Brain microvascular endothelial cell (primary cell): ENCODE results near the gene ZNF362.

Source experiments
- DNase-seq: peaks from one replicate; pipeline ENCODE4 v3.0.0-alpha.2; 2020
- H3K27ac ChIP-seq: fragments of 250-450 bp; sonication (Bioruptor Pico); 2 replicates; pipeline ENCODE4 v1.5.1; 2020; ENCODE audit warnings: mild to moderate bottlenecking, moderate library complexity
- H3K27me3 ChIP-seq: fragments of 250-450 bp; sonication (Bioruptor Pico); replicated peaks from 2 replicates; pipeline ENCODE4 v1.5.1; 2020; ENCODE audit warnings: mild to moderate bottlenecking
- H3K36me3 ChIP-seq: fragments of 250-450 bp; sonication (Bioruptor Pico); replicated peaks from 2 replicates; pipeline ENCODE4 v1.5.1; 2020; ENCODE audit warnings: mild to moderate bottlenecking
- H3K4me3 ChIP-seq: 2 replicates; pipeline ENCODE4 v1.5.1; 2011; ENCODE audit warnings: low read depth, mild to moderate bottlenecking, control low read depth, low read length, moderate library complexity
- in situ Hi-C: cut with HindIII; loops from 2 replicates; pipeline ENCODE4 v1.10.0; 2017; ENCODE audit warnings: low sequenced_read_pairs, low pct_ligation_motif_present
- TF ChIP-seq, protein P1 (sequence below): IDR thresholded peaks from 2 replicates; pipeline ENCODE4 v1.5.1; 2011; ENCODE audit warnings: low read depth, mild to moderate bottlenecking, moderate library complexity, low read length, control low read depth, inconsistent platforms; ENCODE audit errors: missing control alignments

ZNF362 gene

DNA sequence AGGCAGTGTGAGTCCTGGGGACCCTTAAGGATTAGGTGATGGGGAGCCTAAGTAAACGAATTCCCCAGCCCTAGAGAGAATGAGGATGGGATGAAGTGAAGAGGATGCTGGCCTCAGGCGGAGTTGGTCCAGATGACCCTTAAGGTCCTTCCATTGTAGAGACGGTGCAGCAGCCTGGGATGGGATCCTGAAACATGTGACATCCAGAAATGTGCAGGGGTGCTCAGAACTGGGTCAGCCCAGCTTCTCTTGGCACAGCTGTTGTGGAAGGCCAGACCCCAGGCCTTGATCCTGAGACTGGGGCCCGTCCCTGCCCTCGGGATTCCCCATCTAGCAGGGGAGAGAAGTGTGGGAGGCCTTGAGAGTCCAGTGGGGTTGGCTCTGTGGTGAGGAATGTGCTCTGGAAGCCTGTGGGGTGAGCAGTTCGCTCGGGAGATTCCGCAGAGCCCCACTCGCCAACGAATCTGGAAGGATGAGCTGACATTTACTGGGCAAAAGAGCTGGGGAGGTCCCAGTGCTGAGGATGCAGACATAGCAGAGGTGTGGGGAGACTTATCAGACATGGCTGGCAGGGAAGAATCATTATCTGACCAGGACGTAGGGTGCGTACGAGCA is 36.5 kb downstream of the ZNF362 start:
- Histone ChIP-seq H3K36me3 (peaks cover 15% of the 10 kb centered on the region), H3K4me3 (no peak overlapping the region), H3K27ac (no peak overlapping the region), H3K27me3 (no peaks in the 10 kb centered on the region)
- DNase-seq: no peak
- TF ChIP-seq, protein P1, sequence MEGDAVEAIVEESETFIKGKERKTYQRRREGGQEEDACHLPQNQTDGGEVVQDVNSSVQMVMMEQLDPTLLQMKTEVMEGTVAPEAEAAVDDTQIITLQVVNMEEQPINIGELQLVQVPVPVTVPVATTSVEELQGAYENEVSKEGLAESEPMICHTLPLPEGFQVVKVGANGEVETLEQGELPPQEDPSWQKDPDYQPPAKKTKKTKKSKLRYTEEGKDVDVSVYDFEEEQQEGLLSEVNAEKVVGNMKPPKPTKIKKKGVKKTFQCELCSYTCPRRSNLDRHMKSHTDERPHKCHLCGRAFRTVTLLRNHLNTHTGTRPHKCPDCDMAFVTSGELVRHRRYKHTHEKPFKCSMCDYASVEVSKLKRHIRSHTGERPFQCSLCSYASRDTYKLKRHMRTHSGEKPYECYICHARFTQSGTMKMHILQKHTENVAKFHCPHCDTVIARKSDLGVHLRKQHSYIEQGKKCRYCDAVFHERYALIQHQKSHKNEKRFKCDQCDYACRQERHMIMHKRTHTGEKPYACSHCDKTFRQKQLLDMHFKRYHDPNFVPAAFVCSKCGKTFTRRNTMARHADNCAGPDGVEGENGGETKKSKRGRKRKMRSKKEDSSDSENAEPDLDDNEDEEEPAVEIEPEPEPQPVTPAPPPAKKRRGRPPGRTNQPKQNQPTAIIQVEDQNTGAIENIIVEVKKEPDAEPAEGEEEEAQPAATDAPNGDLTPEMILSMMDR: no peak
- in situ Hi-C loops: no loop called here

DNA sequence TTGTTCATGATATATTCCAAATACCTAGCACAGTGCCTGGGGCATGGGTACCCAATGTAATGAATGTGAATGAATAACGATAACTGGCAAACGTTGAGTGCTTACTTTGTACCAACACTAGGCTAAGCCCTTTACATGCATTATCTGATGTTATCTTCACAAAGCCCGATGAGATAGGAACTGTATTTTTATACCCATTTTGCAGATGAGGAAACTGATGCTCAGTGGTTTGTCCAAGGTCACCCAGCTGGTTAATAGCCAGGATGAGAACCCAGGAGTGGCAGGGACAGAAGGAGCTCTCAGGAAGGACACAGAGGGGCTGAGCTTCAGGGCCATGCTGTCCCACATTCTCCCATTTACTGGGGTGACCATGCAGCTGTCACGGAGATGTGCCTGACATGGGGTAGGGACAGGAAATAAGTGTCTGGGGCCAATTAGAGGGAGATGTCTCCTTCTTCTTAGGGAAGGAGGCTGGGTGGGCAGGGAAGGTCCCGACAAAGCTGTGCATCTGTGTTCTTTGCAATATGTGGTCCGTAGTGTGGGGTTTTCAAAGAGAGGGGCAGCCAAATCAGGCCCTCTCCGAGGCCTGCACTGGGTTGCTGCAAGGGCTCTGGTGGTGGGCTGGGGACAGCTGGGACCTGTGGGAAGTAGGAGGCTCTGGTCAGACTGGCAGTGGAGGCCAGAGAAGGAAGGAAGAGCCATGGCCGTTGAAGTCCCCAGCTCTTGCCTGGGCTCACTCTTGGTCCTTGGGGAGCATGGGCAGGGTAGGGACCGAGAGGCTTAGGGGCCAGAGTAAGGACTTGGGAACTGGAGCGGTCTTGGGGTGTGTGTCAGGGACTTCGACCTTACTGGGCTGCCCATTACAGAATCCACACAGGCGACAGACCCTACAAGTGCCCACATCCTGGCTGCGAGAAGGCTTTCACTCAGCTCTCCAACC is 38.0 kb downstream of the ZNF362 start:
- TF ChIP-seq, protein P1: no peak
- Histone ChIP-seq H3K27me3 (no peaks in the 10 kb centered on the region), H3K36me3 (peaks cover 18% of the 10 kb centered on the region), H3K4me3 (no peak overlapping the region), H3K27ac (no peak overlapping the region)
- in situ Hi-C loops: no loop called here
- DNase-seq: no peak

DNA sequence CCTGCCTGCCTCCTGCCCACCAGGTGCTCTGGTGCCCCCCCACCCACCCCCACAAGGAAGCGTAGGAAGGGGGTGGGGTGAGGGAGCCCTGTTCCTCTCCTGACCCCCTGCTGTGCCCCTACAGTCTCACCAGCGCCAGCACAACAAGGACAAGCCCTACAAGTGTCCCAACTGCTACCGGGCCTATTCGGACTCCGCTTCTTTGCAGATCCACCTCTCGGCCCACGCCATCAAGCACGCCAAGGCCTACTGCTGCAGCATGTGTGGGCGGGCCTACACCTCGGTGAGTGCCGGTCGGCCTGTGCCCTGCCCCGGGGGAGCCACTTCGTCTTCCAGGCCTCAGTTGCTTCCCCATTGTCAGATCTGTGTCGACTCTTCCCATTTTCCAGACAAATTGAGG is 38.7 kb downstream of the ZNF362 start:
- Histone ChIP-seq H3K27ac (no peak overlapping the region), H3K36me3 (peaks cover 18% of the 10 kb centered on the region), H3K27me3 (no peaks in the 10 kb centered on the region), H3K4me3 (no peak overlapping the region)
- TF ChIP-seq, protein P1: no peak
- no peak for DNase-seq
- in situ Hi-C loops: no loop called here

DNA sequence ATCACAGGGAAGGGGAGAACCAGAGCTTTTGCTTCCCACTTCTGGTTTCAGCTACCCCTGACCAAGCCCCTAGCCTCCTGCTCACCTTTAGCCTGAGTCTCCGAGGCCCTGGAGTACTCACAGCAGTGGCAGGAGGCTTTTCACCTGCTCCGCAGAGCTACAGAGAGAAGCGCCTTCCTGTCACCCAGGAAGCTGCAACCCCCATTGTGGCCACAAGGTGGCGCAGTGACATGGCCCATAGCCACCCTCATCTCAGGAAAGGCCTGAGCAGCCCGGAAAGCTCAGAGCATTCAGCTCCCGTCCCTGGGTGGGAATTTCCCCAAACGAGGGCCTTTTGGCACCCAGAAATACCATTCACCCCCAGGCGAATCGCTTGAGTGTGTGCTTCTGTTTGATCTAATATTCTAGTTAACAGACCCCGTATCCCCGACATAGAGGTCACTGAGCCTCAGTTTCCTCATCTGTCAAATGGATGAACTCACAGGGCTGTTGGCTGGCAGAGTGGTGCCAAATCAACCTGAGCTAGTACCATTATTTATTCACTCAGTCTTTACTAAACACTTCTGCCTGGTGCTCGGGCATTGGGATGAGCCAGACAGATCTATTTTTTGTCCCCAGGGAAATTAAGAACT is 39.3 kb downstream of the ZNF362 start:
- Histone ChIP-seq H3K4me3 (no peak overlapping the region), H3K27me3 (no peaks in the 10 kb centered on the region), H3K36me3 (peaks cover 18% of the 10 kb centered on the region), H3K27ac (no peak overlapping the region)
- DNase-seq: peak; percentile 77
- TF ChIP-seq, protein P1: peak; percentile 97
- in situ Hi-C loops: no loop called here

DNA sequence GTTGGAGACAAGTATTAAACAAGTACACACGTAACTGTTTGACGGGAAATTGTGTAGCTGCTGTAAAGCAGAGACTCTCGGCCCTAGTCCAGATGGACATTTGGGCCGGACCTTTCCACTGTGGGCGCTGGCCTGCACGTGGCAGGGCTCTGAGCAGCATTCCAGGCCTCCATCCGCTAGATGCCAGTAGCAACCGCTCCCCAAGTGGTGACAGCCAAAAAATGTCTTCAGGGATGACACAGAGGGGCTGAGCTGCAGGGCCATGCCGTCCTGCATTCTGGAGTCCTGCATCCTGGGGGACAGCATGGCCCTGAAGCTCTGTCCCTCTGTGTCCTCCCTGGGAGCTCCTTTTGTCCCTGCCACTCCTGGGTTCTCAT is 39.8 kb downstream of the ZNF362 start:
- DNase-seq: no peak
- in situ Hi-C loops: no loop called here
- no peak overlapping the region for H3K27ac ChIP-seq
- H3K27me3 ChIP-seq: no peaks in the 10 kb centered on the region
- H3K4me3 ChIP-seq: no peak overlapping the region
- H3K36me3 ChIP-seq: peaks cover 18% of the 10 kb centered on the region
- TF ChIP-seq, protein P1: no peak
